Measurements from ENCODE around the gene SLC7A6. TPM values are rescaled to one million over a fixed set of nuclear protein-coding genes. Genes with fewer than 3 reads are reported as not detected.

SLC7A6 gene
- total and polyA plus RNA-seq, 5 experiments from 2014 or later: 14.3 to 228 (median 20.2) TPM

DNA sequence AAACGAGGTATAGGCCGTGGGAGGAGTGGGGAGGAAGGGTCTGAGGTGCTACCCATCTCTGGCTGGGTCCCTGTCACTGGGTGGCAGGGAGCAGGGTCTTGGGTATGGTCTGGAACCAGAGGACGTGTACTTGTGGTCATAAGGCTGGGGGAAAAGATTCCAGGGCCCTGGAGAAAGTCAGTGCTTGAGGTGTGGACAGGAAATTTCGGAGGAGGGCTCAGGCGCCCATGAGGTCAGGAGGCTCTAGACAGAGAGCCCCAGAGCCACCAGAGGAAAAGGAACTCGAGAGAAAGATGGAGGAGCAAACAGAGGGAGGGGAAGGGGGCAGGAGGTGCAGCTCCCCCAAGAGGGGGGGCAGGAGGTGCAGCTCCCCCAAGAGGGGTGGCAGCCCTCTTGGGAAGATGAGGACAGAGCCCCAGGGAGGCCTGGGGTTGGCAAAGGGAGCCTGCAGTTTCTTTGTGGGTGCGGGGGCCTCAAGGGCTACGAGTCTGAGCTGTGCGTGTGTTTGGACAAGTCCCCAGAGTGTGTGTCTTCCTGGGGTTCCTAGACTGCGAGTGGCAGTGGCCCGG is 683 bp upstream of the SLC7A6 start:
- POLR2A ChIA-PET: interaction anchor here (0.9 to 40.3 kb wide), 11 partner anchors 11 to 179 kb away, joined by 3 to 1294 read pairs (median 6); partner anchors contain the start of genes NFATC3, PLA2G15, PRMT7 and SLC7A6OS
- H3K36me3 Mint-ChIP-seq: peaks cover 0 to 22% (median 0%) of the 10 kb centered on the region in 3 donors
- peaks cover 30 to 57% (median 50%) of the 10 kb centered on the region in 4 donors for H3K4me1 Mint-ChIP-seq
- no peaks in the 10 kb centered on the region for H3K27me3 Mint-ChIP-seq
- H3K27ac Mint-ChIP-seq: peak overlapping the region; percentile 89 to 99 (median 98)
- H3K4me3 Mint-ChIP-seq: peak overlapping the region; percentile 93 to 98 (median 95)
- DNase-seq: no peak
- H3K9me3 Mint-ChIP-seq: no peaks in the 10 kb centered on the region
- ATAC-seq: no peak

DNA sequence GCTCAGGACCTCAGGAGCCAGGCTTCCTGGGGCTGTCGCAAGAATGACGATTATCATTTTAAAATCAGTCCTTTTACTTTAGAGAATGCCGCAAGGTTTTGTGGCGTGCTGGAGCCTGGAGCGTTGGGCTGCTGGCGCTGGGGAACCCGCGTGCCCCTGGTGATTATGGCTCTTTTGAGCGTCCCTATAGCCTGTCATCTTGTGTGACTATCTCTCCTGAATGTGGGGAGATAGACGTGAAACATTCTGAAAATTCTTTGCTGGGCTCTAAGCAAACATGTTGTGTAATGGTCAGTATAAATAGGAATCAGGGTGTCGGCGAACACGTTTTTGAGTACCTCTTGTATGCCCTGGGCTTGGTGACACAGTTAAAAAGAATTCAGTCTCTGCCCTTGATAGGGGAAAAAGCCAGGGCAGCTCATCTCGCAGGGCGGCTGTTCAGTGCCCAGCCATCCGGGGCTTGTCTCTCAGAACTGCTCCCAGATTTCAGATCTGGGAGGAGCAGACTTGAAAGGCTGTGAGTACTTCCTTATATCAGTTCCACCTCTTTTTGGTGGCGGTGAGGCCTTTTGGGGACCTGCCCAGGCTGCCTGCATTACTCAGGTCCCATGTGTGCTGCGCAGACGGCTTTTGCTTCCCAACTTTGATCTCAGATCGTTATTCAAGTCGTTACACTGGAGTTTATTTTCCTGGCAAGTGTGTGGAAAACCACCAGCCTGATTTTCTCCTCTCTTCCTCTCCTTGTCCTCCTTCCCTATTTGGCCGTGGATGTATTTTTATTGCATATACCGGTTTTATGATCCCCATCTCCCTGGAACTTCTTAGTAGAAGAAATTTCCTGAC is 973 bp downstream of the SLC7A6 start:
- Mint-ChIP-seq H3K27me3 (no peaks in the 10 kb centered on the region), H3K4me3 (peak overlapping the region; percentile 92 to 98 (median 96)), H3K27ac (peak overlapping the region; percentile 89 to 99 (median 98)), H3K4me1 (peaks cover 36 to 71% (median 66%) of the 10 kb centered on the region in 4 donors), H3K36me3 (peaks cover 0 to 31% (median 3%) of the 10 kb centered on the region in 3 donors), H3K9me3 (no peaks in the 10 kb centered on the region)
- ATAC-seq (peak; percentile 12 to 21), DNase-seq (peak in 7 of 10 donors; percentile 35 to 64 (median 47))
- POLR2A ChIA-PET: interaction anchor here (0.6 to 40.3 kb wide), 7 partner anchors 9 to 272 kb away, joined by 3 to 1294 read pairs (median 8); partner anchors contain the start of genes PRMT7 and SLC7A6OS

- Mint-ChIP-seq H3K9me3 (no peaks in the 10 kb centered on the region), H3K4me1 (peaks cover 42 to 86% (median 84%) of the 10 kb centered on the region in 4 donors), H3K27ac (peak overlapping the region; percentile 89 to 99 (median 94)), H3K27me3 (peaks cover 0 to 1% (median 0%) of the 10 kb centered on the region in 5 donors), H3K36me3 (peaks cover 0 to 43% (median 9%) of the 10 kb centered on the region in 3 donors), H3K4me3 (peak overlapping the region; percentile 38 to 98 (median 73))
- no peak for ATAC-seq
- no peak for DNase-seq
- POLR2A ChIA-PET: interaction anchor here (0.6 to 40.3 kb wide), 3 partner anchors 8 to 920 kb away, joined by 3 to 1294 read pairs (median 10); partner anchors contain the start of genes PRMT7 and SLC7A6OS
Observed at GRCh38 chr16:68267612-68268405, 3.5 kb downstream of the SLC7A6 start.

DNA sequence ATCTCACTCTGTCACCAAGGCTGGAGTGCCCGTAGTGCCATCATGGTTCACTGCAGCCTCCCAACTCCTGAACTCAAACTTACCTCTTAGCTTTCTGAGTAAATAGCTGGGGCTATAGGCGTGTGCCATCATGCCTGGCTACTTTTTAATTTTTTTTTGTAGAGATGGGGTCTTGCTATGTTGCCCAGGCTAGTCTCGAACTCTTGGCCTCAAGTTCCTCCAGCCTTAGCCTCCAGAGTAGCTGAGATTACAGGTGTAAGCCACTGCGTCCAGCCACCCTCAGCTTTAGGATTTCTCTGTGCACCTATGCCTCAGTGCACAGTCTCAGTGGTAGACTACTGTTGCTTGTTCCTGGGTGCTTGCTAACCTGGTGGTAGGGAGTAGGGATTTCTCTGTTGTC is 5.5 kb downstream of the SLC7A6 start:
- Mint-ChIP-seq H3K9me3 (no peaks in the 10 kb centered on the region), H3K4me1 (peaks cover 40 to 93% (median 90%) of the 10 kb centered on the region in 4 donors), H3K4me3 (peak overlapping the region in 9 of 10 donors; percentile 33 to 82 (median 66)), H3K36me3 (peaks cover 0 to 59% (median 18%) of the 10 kb centered on the region in 3 donors), H3K27ac (peak overlapping the region; percentile 89 to 100 (median 99)), H3K27me3 (peaks cover 0 to 1% (median 0%) of the 10 kb centered on the region in 5 donors)
- POLR2A ChIA-PET: interaction anchor here (1.1 to 40.3 kb wide), 2 partner anchors 10 to 26 kb away, joined by 4 to 1294 read pairs; partner anchors contain the start of genes PRMT7 and SLC7A6OS
- DNase-seq: no peak
- peak in 1 of 2 donors; percentile 0 for ATAC-seq

- Mint-ChIP-seq H3K36me3 (peaks cover 0 to 59% (median 18%) of the 10 kb centered on the region in 3 donors), H3K4me3 (peak overlapping the region in 9 of 10 donors; percentile 15 to 79 (median 52)), H3K27me3 (peaks cover 0 to 1% (median 0%) of the 10 kb centered on the region in 5 donors), H3K9me3 (no peaks in the 10 kb centered on the region), H3K27ac (peak overlapping the region; percentile 89 to 100 (median 99)), H3K4me1 (peaks cover 38 to 92% (median 91%) of the 10 kb centered on the region in 4 donors)
- DNase-seq (no peak), ATAC-seq (peak in 1 of 2 donors; percentile 47)
- POLR2A ChIA-PET: interaction anchor here (0.6 to 40.3 kb wide), 4 partner anchors 10 to 300 kb away, joined by 3 to 1294 read pairs (median 7); partner anchors contain the start of genes PRMT7 and SLC7A6OS
Observed at GRCh38 chr16:68270353-68270752, 6.0 kb downstream of the SLC7A6 start.

GRCh38 chr16:68272507-68273209 is 8.3 kb downstream of the SLC7A6 start:
- H3K27me3 Mint-ChIP-seq: peaks cover 0 to 1% (median 0%) of the 10 kb centered on the region in 5 donors
- H3K9me3 Mint-ChIP-seq: no peaks in the 10 kb centered on the region
- DNase-seq: peak; percentile 60 to 87 (median 74)
- ATAC-seq: peak; percentile 39 to 56
- peaks cover 0 to 60% (median 20%) of the 10 kb centered on the region in 3 donors for H3K36me3 Mint-ChIP-seq
- POLR2A ChIA-PET: interaction anchor here (0.6 to 40.3 kb wide), 5 partner anchors 10 to 1245 kb away, joined by 3 to 1294 read pairs (median 4); partner anchors contain the start of genes PRMT7, SLC7A6 and SLC7A6OS
- peak overlapping the region; percentile 89 to 100 (median 98) for H3K27ac Mint-ChIP-seq
- peak overlapping the region; percentile 68 to 93 (median 80) for H3K4me3 Mint-ChIP-seq
- H3K4me1 Mint-ChIP-seq: peaks cover 38 to 88% (median 84%) of the 10 kb centered on the region in 4 donors

DNA sequence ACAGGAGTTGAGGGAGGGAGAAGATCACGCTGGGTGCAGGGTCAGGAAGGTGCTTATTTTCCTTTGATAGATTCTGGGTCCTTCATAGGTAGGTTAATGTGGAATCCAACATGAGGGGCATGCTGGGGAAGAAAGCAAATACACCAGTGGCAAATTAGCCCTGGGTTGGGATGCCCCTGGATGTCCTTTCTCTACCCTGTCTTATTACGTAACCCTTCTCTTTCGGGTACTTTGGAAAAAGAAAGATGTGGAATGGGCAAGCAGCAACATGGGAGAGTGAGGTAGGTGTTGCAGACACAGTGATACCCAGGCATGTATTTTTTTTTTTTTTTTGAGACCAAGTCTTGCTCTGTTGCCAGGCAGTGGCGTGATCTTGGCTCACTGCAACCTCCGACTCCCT is 9.1 kb downstream of the SLC7A6 start:
- H3K27ac Mint-ChIP-seq: peak overlapping the region; percentile 89 to 100 (median 98)

DNA sequence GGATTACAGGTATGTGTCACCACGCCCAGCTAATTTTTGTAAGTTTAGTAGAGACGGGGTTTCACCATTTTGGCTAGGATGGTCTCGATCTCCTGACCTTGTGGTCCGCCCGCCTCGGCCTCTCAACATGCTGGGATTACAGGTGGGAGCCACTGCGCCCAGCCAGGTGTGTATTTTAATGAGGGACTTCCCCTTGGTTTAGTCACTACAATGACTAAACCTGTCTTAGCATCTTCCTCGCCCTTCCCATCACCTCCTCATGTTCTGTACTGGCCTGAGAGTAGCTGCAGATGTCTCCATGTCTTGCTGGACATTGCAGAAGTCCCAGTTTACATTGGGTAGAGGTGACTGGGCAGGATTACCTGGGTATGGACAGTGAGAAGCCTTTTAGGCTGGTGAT is 9.6 kb downstream of the SLC7A6 start:
- Mint-ChIP-seq H3K27ac (peak overlapping the region; percentile 89 to 100 (median 98)), H3K9me3 (no peaks in the 10 kb centered on the region), H3K4me1 (peaks cover 32 to 82% (median 76%) of the 10 kb centered on the region in 4 donors), H3K4me3 (peak overlapping the region in 9 of 10 donors; percentile 54 to 93 (median 80)), H3K36me3 (peaks cover 0 to 52% (median 20%) of the 10 kb centered on the region in 3 donors), H3K27me3 (peaks cover 0 to 1% (median 0%) of the 10 kb centered on the region in 5 donors)
- POLR2A ChIA-PET: interaction anchor here (0.9 to 40.3 kb wide), 6 partner anchors 11 to 1246 kb away, joined by 3 to 1294 read pairs (median 4); partner anchors contain the start of genes NFATC3, PRMT7, SLC7A6 and SLC7A6OS
- DNase-seq (no peak), ATAC-seq (no peak)

More for the DNA sequence above, 9.1 kb downstream of the SLC7A6 start:
- Mint-ChIP-seq H3K27me3 (peaks cover 0 to 1% (median 0%) of the 10 kb centered on the region in 5 donors), H3K9me3 (no peaks in the 10 kb centered on the region), H3K36me3 (peaks cover 0 to 52% (median 20%) of the 10 kb centered on the region in 3 donors), H3K4me3 (peak overlapping the region; percentile 68 to 93 (median 80)), H3K4me1 (peaks cover 32 to 82% (median 78%) of the 10 kb centered on the region in 4 donors)
- DNase-seq (no peak), ATAC-seq (no peak)
- POLR2A ChIA-PET: interaction anchor here (0.6 to 40.3 kb wide), 6 partner anchors 11 to 1246 kb away, joined by 3 to 1294 read pairs (median 4); partner anchors contain the start of genes PRMT7, SLC7A6 and SLC7A6OS

DNA sequence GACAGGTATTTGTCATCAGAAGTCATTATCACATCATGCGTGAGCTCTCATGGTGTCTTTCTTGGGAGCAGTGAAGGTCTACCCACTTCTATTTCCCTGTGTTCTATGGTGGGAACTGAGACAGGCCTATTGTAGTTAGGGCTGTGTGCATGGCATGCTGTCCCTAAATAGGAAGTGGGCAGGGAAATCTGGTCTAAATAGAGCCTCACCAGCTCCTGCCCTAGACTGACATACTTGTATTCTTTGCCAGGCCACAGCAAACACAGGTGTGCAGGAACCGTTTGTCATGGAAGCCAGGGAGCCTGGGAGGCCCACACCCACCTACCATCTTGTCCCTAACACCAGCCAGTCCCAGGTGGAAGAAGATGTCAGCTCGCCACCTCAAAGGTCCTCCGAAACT is 10.1 kb downstream of the SLC7A6 start:
- Mint-ChIP-seq H3K27me3 (peaks cover 0 to 1% (median 0%) of the 10 kb centered on the region in 5 donors), H3K4me3 (peak overlapping the region in 9 of 10 donors; percentile 54 to 93 (median 80)), H3K9me3 (no peaks in the 10 kb centered on the region), H3K27ac (peak overlapping the region; percentile 89 to 100 (median 98)), H3K36me3 (peaks cover 0 to 52% (median 20%) of the 10 kb centered on the region in 3 donors), H3K4me1 (peaks cover 27 to 80% (median 72%) of the 10 kb centered on the region in 4 donors)
- ATAC-seq (no peak), DNase-seq (no peak)
- POLR2A ChIA-PET: interaction anchor here (0.9 to 40.3 kb wide), 5 partner anchors 8 to 189 kb away, joined by 3 to 1294 read pairs (median 10); partner anchors contain the start of genes NFATC3, PRMT7, SLC7A6 and SLC7A6OS

- POLR2A ChIA-PET: interaction anchor here (0.6 to 40.3 kb wide), 7 partner anchors 9 to 275 kb away, joined by 3 to 1294 read pairs (median 4); partner anchors contain the start of genes PRMT7, SLC7A6 and SLC7A6OS
- H3K4me1 Mint-ChIP-seq: peaks cover 31 to 76% (median 69%) of the 10 kb centered on the region in 4 donors
- peak in 9 of 10 donors; percentile 28 to 83 (median 66) for DNase-seq
- peaks cover 0 to 53% (median 20%) of the 10 kb centered on the region in 3 donors for H3K36me3 Mint-ChIP-seq
- H3K27ac Mint-ChIP-seq: peak overlapping the region; percentile 89 to 100 (median 98)
- H3K9me3 Mint-ChIP-seq: no peaks in the 10 kb centered on the region
- peaks cover 0 to 1% (median 0%) of the 10 kb centered on the region in 5 donors for H3K27me3 Mint-ChIP-seq
- ATAC-seq: peak; percentile 78 to 82
- H3K4me3 Mint-ChIP-seq: peak overlapping the region; percentile 49 to 93 (median 82)
Observed at GRCh38 chr16:68275611-68276191, 11.4 kb downstream of the SLC7A6 start.

Data from naive thymus-derived CD8-positive, alpha-beta T cell (primary cell).